NCI-H446 treated with DMSO at 0.1 percent for 48 hours (cell line): ENCODE results near the gene CUL3.

Experiments used
- DNase-seq: peaks from one replicate; lab custom pipeline; 2025; lab: John Stamatoyannopoulos, UW

CUL3 gene

GRCh38 chr2:224426656-224427055 is 158.5 kb downstream of the CUL3 start:
- no peak for DNase-seq

DNA sequence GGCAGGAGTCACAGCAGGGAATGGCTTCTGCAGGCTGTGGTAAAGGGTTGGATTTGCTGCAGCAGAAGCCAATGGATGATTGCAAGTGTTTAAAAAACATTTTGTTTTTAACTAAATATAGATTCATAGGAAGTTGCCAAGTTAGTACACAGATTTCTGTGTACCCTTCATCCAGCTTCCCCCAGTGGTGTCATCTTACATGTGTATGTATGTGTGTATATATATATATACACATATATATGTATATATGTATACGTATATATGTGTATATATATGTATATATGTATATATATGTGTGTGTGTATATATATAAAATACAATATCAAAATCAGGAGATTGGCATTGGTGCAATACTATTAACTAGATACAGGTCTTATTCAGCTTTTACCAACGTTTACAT is 164.1 kb downstream of the CUL3 start:
- no peak for DNase-seq
